Keratinocyte (primary cell): ENCODE results near the gene IKZF1.

Experiments used
- CTCF ChIP-seq, 3 experiments: IDR thresholded peaks in 1 of 3; conservative IDR thresholded peaks in 1 of 3; optimal IDR thresholded peaks in 1 of 3; 2 replicates in 2 of 3; 3 replicates in 1 of 3; pipeline versions ENCODE3 to v1.5.1; 2011; ENCODE audit warnings: low read length in 3 of 3, mild to moderate bottlenecking in 3 of 3, moderate library complexity in 2 of 3, control low read depth in 1 of 3, inconsistent platforms in 1 of 3; ENCODE audit not compliant: insufficient read depth in 2 of 3; ENCODE audit errors: extremely low read depth in 1 of 3
- EZH2 ChIP-seq: IDR thresholded peaks from one replicate; pipeline ENCODE4 v1.6.1; 2012; ENCODE audit warnings: inconsistent platforms, mild to moderate bottlenecking, low read length, moderate library complexity

DNA sequence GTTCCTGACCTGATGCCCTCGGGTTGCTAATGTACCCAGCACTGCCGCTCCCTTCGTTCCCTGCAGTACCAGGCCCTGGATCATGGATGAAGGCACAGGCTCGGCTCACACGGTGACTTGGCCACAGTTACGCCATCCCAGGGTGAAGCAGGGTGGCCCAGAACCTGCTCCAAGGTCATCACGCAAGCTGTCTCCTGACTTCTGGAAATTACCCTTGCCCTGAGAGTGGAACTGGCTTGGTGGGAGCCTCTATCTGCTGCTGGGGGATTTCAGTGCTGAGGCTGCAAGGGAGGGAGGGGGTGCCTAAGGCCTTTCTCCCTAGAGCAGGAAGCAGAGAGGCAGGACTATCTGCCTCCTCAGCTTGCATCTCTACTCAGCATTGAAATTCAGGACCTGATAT is 109.0 kb downstream of the IKZF1 start:
- TF ChIP-seq CTCF (optimal IDR thresholded peaks at IDR 0.05 in 1 of 3, IDR thresholded peaks at IDR 0.05 in 1 of 3, conservative IDR thresholded peaks at IDR 0.05 in 1 of 3; ENCODE audit: extremely low read depth in 1 of 3, insufficient read depth in 2 of 3, low read length in 3 of 3), result no peak
- TF ChIP-seq EZH2, result no peak
